ENCODE results near the gene EFCAB11.

DNA sequence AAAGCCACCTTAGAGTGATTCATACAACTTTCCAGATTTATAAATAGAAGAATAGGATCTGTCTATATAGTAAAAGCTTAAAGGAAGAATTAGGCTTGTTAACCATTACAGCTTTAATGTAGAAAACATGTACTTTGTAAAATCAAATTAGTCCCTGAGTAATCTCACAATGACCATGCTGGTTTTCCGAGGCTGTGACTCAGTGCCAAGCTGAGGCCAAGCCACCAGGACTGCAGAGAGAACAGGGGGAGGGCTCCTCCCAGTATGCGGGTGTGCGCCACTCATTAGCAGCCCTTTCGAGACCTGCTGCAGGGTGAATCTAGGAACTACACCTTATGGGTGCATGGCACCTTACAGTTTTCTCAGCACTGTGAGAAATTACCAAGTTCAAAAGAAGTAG is 167.0 kb downstream of the EFCAB11 start:
- TF ChIP-seq, protein P1, sequence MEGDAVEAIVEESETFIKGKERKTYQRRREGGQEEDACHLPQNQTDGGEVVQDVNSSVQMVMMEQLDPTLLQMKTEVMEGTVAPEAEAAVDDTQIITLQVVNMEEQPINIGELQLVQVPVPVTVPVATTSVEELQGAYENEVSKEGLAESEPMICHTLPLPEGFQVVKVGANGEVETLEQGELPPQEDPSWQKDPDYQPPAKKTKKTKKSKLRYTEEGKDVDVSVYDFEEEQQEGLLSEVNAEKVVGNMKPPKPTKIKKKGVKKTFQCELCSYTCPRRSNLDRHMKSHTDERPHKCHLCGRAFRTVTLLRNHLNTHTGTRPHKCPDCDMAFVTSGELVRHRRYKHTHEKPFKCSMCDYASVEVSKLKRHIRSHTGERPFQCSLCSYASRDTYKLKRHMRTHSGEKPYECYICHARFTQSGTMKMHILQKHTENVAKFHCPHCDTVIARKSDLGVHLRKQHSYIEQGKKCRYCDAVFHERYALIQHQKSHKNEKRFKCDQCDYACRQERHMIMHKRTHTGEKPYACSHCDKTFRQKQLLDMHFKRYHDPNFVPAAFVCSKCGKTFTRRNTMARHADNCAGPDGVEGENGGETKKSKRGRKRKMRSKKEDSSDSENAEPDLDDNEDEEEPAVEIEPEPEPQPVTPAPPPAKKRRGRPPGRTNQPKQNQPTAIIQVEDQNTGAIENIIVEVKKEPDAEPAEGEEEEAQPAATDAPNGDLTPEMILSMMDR (IDR thresholded peaks at IDR 0.05; ENCODE audit: extremely low read depth in 1 of 2, insufficient read depth in 1 of 2, low read depth in 1 of 2, low read length in 2 of 2) = no peak
- TF ChIP-seq POLR2A (IDR thresholded peaks at IDR 0.05; ENCODE audit: low read depth, low read length) = no peak

All from endothelial cell of umbilical vein (primary cell).